Medulla oblongata (tissue), 1 donor: ENCODE results near the gene BIRC2.
"Not testable (repeated sequence)": the region's sequence is repeated elsewhere in the genome, so short reads cannot be mapped to it uniquely, and the experiment has no call there.

Experiments used
- DNase-seq: peaks from one replicate; pipeline ENCODE4 v3.0.0-alpha.2; 2015; ENCODE audit errors: extremely low spot score

The BIRC2 gene

GRCh38 chr11:102323542-102324251, 23.3 kb upstream of the BIRC2 start:
- DNase-seq: no peak

- DNase-seq: no peak
Measured at GRCh38 chr11:102325088-102325487, 21.9 kb upstream of the BIRC2 start.

- DNase-seq: no peak
Measured at GRCh38 chr11:102328748-102329147, 18.3 kb upstream of the BIRC2 start.

- no peak for DNase-seq
Measured at GRCh38 chr11:102330231-102330630, 16.8 kb upstream of the BIRC2 start.

- DNase-seq: no peak
Measured at GRCh38 chr11:102331341-102331740, 15.7 kb upstream of the BIRC2 start.

- no peak for DNase-seq
Measured at GRCh38 chr11:102332611-102332994, 14.4 kb upstream of the BIRC2 start.

- DNase-seq: no peak
Measured at GRCh38 chr11:102338479-102339010, 8.5 kb upstream of the BIRC2 start.

- DNase-seq: not testable (repeated sequence)
Measured at GRCh38 chr11:102341311-102341710, 5.7 kb upstream of the BIRC2 start.

GRCh38 chr11:102341844-102342318, 5.1 kb upstream of the BIRC2 start:
- DNase-seq: peak; percentile 93

- DNase-seq: no peak
Measured at GRCh38 chr11:102343809-102344208, 3.2 kb upstream of the BIRC2 start.

GRCh38 chr11:102345904-102346303, 1.1 kb upstream of the BIRC2 start:
- peak; percentile 50 for DNase-seq

GRCh38 chr11:102346456-102346747, 612 bp upstream of the BIRC2 start:
- no peak for DNase-seq

- peak; percentile 59 for DNase-seq
Measured at GRCh38 chr11:102347462-102348370, 702 bp downstream of the BIRC2 start.

GRCh38 chr11:102357116-102357515, 10.1 kb downstream of the BIRC2 start:
- no peak for DNase-seq

GRCh38 chr11:102359372-102359771, 12.4 kb downstream of the BIRC2 start:
- DNase-seq: no peak

GRCh38 chr11:102360681-102361080, 13.7 kb downstream of the BIRC2 start:
- DNase-seq: no peak

GRCh38 chr11:102361086-102362031, 14.3 kb downstream of the BIRC2 start:
- DNase-seq: no peak

GRCh38 chr11:102364991-102365390, 18.0 kb downstream of the BIRC2 start:
- DNase-seq: no peak

- peak; percentile 30 for DNase-seq
Measured at GRCh38 chr11:102367364-102367763, 20.4 kb downstream of the BIRC2 start.

- no peak for DNase-seq
Measured at GRCh38 chr11:102368472-102368871, 21.5 kb downstream of the BIRC2 start.

- not testable (repeated sequence) for DNase-seq
Measured at GRCh38 chr11:102374633-102375424, 27.8 kb downstream of the BIRC2 start.
